ENCODE measurements around the gene MRPS34.

GRCh38 chr16:1787056-1787321 lies 14.1 kb upstream of the MRPS34 start:
- TF ChIP-seq, protein P1, sequence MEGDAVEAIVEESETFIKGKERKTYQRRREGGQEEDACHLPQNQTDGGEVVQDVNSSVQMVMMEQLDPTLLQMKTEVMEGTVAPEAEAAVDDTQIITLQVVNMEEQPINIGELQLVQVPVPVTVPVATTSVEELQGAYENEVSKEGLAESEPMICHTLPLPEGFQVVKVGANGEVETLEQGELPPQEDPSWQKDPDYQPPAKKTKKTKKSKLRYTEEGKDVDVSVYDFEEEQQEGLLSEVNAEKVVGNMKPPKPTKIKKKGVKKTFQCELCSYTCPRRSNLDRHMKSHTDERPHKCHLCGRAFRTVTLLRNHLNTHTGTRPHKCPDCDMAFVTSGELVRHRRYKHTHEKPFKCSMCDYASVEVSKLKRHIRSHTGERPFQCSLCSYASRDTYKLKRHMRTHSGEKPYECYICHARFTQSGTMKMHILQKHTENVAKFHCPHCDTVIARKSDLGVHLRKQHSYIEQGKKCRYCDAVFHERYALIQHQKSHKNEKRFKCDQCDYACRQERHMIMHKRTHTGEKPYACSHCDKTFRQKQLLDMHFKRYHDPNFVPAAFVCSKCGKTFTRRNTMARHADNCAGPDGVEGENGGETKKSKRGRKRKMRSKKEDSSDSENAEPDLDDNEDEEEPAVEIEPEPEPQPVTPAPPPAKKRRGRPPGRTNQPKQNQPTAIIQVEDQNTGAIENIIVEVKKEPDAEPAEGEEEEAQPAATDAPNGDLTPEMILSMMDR (IDR thresholded peaks at IDR 0.05; ENCODE audit: low read length) = no peak
- no peak for TF ChIP-seq EZH2 (IDR thresholded peaks at IDR 0.05; ENCODE audit: borderline replicate concordance, low read length)

Data from OCI-LY1 (cell line).